ENCODE measurements around the gene GLP2R.

Gene GLP2R

DNA sequence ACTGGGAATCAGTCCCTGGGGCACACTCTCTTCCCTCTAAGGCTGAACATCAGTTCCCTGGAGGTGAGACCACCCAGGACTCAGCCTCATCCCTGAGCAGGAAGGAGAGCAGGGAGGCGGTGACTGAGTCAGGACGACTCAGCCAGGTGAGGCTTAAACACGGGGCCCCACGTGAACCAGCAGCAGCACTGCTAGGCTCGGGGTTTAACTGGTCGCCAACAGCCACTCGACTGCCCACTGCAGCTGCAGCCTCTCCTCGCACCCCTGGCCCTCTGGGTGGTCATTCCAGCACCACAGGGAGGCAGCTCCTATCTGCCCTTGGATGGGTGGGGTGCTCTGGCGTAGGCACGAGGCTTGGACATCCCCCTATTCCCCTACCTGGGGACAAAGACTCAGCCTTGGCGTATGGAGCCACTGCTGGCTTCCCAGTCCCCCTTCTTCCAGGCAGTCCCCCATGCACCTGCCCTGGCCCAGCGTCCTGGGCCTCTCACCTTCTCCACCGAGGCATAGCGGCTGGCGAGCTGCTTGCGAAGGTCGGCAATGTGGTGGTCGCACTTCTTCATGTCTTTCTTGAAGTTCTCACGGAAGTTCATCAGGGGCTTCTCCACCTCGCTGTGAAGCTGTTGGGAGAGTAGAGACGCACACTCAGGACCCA, 100.6 kb downstream of the GLP2R start:
- Histone ChIP-seq H3K27me3 (ENCODE audit: insufficient read depth, low read length) (no peaks in the 10 kb centered on the region), H3K4me1 (ENCODE audit: insufficient read depth, low read length) (no peaks in the 10 kb centered on the region), H3K9ac (ENCODE audit: low read depth, low read length) (no peak overlapping the region), H3K27ac (ENCODE audit: low read depth, low read length) (no peak overlapping the region), H3K4me3 (ENCODE audit: low read length) (no peak overlapping the region), H3K36me3 (ENCODE audit: insufficient read depth, low read length) (no peaks in the 10 kb centered on the region), H3K9me3 (ENCODE audit: insufficient read depth, low read depth, low read length) (no peaks in the 10 kb centered on the region)
- 92% methylated on average over 21 of the region's 21 CpGs for WGBS

DNA sequence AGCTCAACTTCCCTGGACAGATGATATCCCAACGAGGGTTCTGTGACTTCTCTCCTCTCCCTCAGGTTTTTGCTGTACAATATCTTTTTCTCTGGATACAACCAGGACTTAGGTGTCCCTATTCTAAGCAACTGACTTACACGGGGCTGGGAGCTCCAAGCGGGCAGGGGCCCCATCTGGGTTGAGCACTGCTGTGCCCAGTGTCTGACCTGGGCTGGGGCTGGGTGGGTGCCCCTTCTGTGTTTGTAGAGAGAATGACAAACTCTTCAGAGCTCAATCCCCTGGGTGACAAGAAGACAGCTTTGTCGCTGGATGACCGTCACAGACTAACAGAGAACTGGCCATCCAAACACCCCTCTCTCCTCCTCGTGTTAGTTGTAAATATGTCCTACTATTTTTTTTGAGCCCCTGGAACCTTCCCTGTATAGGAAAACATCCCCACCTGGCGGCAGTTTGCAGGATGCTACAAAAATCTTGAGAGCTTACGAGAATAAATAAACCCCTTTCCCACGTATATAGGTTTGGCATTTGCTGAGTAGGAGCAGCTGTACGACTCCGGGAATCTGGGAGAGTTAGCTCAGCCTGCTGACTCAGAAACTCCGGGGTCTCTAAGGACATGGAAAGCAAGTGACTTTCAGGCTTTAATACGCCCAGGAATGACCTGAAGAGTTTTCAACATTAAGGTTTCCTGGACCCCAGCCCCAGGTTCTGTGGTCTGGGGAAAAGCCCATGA, 103.0 kb downstream of the GLP2R start:
- 62% methylated on average over 13 of the region's 13 CpGs for WGBS
- no peak overlapping the region for H3K4me3 ChIP-seq (ENCODE audit: low read length)
- no peaks in the 10 kb centered on the region for H3K4me1 ChIP-seq (ENCODE audit: insufficient read depth, low read length)
- H3K36me3 ChIP-seq (ENCODE audit: insufficient read depth, low read length): no peaks in the 10 kb centered on the region
- H3K27me3 ChIP-seq (ENCODE audit: insufficient read depth, low read length): no peaks in the 10 kb centered on the region
- H3K27ac ChIP-seq (ENCODE audit: low read depth, low read length): no peak overlapping the region
- no peak overlapping the region for H3K9ac ChIP-seq (ENCODE audit: low read depth, low read length)
- no peaks in the 10 kb centered on the region for H3K9me3 ChIP-seq (ENCODE audit: insufficient read depth, low read depth, low read length)

DNA sequence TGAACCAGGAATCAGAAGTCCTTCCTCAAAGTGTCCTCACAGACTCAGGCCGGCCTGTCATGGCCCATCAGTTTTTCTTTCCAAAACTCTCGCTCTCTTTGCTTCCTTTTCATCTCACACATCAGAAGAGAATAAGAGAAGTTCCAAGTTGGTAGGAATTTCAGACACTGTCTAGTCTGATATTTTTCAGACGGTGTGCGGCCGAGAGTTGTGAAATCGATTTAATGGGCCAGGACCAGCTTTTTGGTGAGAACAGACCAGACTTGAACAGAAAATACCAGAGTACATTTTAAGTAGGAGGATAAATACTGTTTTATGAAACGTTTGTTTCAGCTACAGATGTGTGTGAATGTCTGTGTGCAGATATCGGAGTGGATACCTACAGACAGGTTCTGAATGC, 104.1 kb downstream of the GLP2R start:
- no peaks in the 10 kb centered on the region for H3K9me3 ChIP-seq (ENCODE audit: insufficient read depth, low read depth, low read length)
- no peaks in the 10 kb centered on the region for H3K27me3 ChIP-seq (ENCODE audit: insufficient read depth, low read length)
- no peak overlapping the region for H3K9ac ChIP-seq (ENCODE audit: low read depth, low read length)
- H3K36me3 ChIP-seq (ENCODE audit: insufficient read depth, low read length): no peaks in the 10 kb centered on the region
- no peak overlapping the region for H3K27ac ChIP-seq (ENCODE audit: low read depth, low read length)
- H3K4me3 ChIP-seq (ENCODE audit: low read length): no peak overlapping the region
- no peaks in the 10 kb centered on the region for H3K4me1 ChIP-seq (ENCODE audit: insufficient read depth, low read length)
- WGBS: 86% methylated on average over 8 of the region's 8 CpGs

DNA sequence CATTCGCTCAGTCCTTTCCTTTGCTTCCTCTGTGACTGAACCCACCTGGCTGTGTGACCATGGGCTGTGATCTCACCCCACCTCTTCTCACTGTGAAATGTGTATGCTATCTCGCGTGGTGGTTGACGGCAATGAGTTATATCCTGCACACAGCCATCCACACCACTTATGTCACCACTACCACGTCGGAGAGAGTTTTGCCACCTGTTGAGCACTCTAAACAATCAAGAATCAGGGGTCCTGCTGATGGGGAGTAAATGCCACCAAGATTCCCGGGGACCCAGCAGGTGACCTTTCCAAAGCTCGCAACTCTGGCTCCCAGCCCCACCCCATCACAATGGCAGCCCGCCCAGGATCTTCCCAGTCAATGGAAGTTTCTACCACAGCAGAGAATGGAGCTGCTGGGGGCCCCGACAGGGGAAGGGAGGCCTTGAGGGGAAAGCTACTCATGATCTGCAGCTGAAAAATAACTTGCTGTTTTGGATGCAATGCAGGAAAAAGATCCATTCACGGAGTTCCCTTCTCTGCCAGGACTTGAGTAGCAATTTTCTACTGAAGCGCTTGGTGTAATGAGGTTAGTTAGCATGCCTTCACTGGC, 105.5 kb downstream of the GLP2R start:
- Histone ChIP-seq H3K9me3 (ENCODE audit: insufficient read depth, low read depth, low read length) (no peaks in the 10 kb centered on the region), H3K36me3 (ENCODE audit: insufficient read depth, low read length) (no peaks in the 10 kb centered on the region), H3K9ac (ENCODE audit: low read depth, low read length) (no peak overlapping the region), H3K4me3 (ENCODE audit: low read length) (no peak overlapping the region), H3K27ac (ENCODE audit: low read depth, low read length) (no peak overlapping the region), H3K4me1 (ENCODE audit: insufficient read depth, low read length) (no peaks in the 10 kb centered on the region), H3K27me3 (ENCODE audit: insufficient read depth, low read length) (no peaks in the 10 kb centered on the region)
- WGBS: 81% methylated on average over 12 of the region's 12 CpGs

DNA sequence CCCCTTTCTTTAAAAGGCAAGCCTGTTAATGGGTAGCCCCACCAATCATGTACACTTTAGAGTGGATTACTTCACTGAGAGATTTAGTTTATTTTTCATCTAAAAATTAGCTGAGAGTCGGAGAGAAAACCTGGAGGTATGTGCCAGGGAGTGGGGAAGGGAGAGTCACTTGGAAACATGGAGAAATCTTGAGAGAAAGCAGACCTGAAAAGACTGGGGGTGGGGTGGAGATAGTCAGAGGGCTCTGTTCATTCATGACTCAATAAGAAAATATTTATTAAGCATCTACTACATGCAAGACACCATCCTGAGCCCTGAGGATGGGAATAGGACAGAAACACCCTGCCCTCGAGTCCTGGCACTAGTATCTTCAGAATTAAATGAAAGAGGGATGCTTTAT, 106.8 kb downstream of the GLP2R start:
- H3K27me3 ChIP-seq (ENCODE audit: insufficient read depth, low read length): no peaks in the 10 kb centered on the region
- H3K4me3 ChIP-seq (ENCODE audit: low read length): no peak overlapping the region
- H3K36me3 ChIP-seq (ENCODE audit: insufficient read depth, low read length): no peaks in the 10 kb centered on the region
- H3K27ac ChIP-seq (ENCODE audit: low read depth, low read length): no peak overlapping the region
- H3K9ac ChIP-seq (ENCODE audit: low read depth, low read length): no peak overlapping the region
- 95% methylated on average over 2 of the region's 2 CpGs for WGBS
- H3K9me3 ChIP-seq (ENCODE audit: insufficient read depth, low read depth, low read length): no peaks in the 10 kb centered on the region
- no peaks in the 10 kb centered on the region for H3K4me1 ChIP-seq (ENCODE audit: insufficient read depth, low read length)

DNA sequence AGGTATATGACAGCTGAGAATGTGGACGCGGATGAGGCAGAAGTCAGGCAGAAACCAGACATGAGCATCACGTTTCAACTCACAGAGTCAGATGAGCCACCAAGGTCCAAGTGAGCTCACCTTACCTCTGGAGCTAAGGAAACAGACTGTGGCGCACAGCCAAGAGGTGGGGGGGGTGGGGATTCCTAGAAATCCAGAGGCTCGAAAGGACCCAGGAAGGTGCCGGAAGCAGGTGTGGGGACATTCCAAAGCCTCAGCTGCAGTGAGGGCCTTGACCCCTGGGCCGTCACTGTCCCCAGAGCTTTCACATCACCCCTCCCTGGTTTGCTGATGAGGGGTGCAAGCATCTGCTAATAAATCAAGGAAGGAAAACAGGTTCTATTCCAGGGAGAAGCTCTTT, 108.6 kb downstream of the GLP2R start:
- Histone ChIP-seq H3K4me1 (ENCODE audit: insufficient read depth, low read length) (no peaks in the 10 kb centered on the region), H3K9ac (ENCODE audit: low read depth, low read length) (no peak overlapping the region), H3K27me3 (ENCODE audit: insufficient read depth, low read length) (no peaks in the 10 kb centered on the region), H3K36me3 (ENCODE audit: insufficient read depth, low read length) (no peaks in the 10 kb centered on the region), H3K9me3 (ENCODE audit: insufficient read depth, low read depth, low read length) (peaks cover 4% of the 10 kb centered on the region; the same call in 1 of the 2 replicates), H3K27ac (ENCODE audit: low read depth, low read length) (no peak overlapping the region), H3K4me3 (ENCODE audit: low read length) (no peak overlapping the region)
- WGBS: 96% methylated on average over 7 of the region's 7 CpGs

DNA sequence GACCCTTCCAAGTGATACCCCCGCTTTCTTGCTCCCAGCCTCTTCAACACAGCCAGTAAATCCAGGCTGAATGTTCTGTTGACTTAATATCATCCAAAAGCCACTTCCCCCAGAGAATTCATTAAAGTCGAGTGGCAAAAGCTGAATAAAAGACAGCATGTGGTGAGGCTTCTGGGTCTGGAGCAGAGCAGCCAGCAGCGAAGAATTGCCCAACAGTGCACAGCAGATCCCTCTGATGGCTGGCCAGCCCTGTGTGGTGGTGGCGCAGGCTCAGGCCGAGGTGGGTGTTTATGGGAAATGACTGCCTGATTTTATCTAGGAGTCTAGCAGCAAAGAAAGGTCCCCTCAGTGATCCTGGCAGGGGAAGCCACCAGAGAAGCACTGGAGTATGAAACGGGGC, 109.7 kb downstream of the GLP2R start:
- 93% methylated on average over 6 of the region's 6 CpGs for WGBS
- H3K36me3 ChIP-seq (ENCODE audit: insufficient read depth, low read length): no peaks in the 10 kb centered on the region
- no peak overlapping the region for H3K27ac ChIP-seq (ENCODE audit: low read depth, low read length)
- peaks cover 4% of the 10 kb centered on the region; the same call in 1 of the 2 replicates for H3K9me3 ChIP-seq (ENCODE audit: insufficient read depth, low read depth, low read length)
- H3K9ac ChIP-seq (ENCODE audit: low read depth, low read length): no peak overlapping the region
- no peaks in the 10 kb centered on the region for H3K4me1 ChIP-seq (ENCODE audit: insufficient read depth, low read length)
- H3K4me3 ChIP-seq (ENCODE audit: low read length): no peak overlapping the region
- H3K27me3 ChIP-seq (ENCODE audit: insufficient read depth, low read length): no peaks in the 10 kb centered on the region

DNA sequence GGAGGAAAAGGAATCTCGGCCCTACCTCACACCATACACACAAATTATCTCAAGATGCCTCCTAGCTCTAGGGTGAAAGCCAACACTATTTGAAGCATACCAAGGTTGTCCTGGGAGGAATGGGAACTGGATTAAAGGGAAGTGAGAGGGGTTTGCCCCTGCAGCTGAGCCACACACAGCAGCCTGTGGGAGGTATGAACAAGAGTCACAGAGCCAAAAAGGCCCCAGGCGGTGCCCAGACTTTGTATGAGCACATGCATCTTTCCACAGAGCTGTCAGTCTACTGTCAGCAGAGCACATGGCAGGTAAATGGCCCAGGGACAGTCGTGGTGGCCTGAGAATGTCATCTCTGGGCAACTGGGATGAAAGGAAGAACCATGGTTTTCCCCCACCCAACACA, 110.4 kb downstream of the GLP2R start:
- WGBS: 94% methylated on average over 2 of the region's 3 CpGs
- Histone ChIP-seq H3K27me3 (ENCODE audit: insufficient read depth, low read length) (no peaks in the 10 kb centered on the region), H3K4me3 (ENCODE audit: low read length) (no peak overlapping the region), H3K4me1 (ENCODE audit: insufficient read depth, low read length) (no peaks in the 10 kb centered on the region), H3K27ac (ENCODE audit: low read depth, low read length) (no peak overlapping the region), H3K9ac (ENCODE audit: low read depth, low read length) (no peak overlapping the region), H3K36me3 (ENCODE audit: insufficient read depth, low read length) (no peaks in the 10 kb centered on the region), H3K9me3 (ENCODE audit: insufficient read depth, low read depth, low read length) (peaks cover 4% of the 10 kb centered on the region; the same call in 1 of the 2 replicates)

DNA sequence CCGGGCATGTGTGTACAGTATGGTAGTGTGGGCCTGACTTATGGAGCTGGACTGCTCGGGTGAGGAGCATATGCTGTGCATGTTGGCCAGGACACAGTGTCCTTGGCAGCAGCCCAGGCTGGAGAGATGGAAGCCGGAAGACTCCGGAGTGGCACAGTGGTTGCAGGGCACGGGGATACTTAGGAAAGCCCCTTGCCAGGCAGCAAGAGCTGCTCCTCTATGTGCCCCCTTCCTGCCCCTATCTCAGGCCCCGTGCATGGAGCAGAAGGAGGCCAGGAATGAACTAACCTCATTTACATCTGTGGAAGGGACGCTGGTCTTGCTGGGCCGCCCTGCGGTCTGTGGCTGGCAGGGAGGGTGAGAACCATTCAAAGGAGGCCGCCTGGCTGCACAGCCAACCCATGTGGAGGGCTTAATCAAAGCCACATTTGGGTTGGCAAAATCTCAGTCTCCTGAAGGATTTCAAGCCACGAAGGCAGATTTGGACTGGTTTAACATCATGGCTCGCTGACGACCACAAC, 111.6 kb downstream of the GLP2R start:
- Histone ChIP-seq H3K27ac (ENCODE audit: low read depth, low read length) (no peak overlapping the region), H3K9ac (ENCODE audit: low read depth, low read length) (no peak overlapping the region), H3K9me3 (ENCODE audit: insufficient read depth, low read depth, low read length) (peaks cover 4% of the 10 kb centered on the region; the same call in 1 of the 2 replicates), H3K4me3 (ENCODE audit: low read length) (no peak overlapping the region), H3K36me3 (ENCODE audit: insufficient read depth, low read length) (no peaks in the 10 kb centered on the region), H3K4me1 (ENCODE audit: insufficient read depth, low read length) (no peaks in the 10 kb centered on the region), H3K27me3 (ENCODE audit: insufficient read depth, low read length) (no peaks in the 10 kb centered on the region)
- WGBS: 90% methylated on average over 13 of the region's 13 CpGs

DNA sequence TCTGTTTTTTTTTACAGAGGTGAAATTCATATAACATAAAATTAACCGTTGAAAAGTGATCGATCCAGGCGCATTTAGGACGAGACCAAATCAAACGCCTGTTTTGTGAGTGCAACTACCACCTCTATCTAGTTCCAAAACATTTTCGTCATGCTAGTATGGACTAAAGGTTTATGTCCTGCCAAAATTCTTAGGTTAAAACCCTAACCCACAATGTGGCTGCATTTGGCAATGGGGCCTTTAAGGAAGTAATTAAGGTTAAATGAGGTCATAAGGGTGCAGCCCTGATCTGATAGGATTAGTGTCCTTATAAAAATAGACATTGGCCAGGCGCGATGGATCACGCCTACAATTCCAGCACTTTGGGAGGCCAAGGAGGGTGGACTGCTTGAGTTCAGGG, 112.2 kb downstream of the GLP2R start:
- 93% methylated on average over 9 of the region's 9 CpGs for WGBS
- H3K36me3 ChIP-seq (ENCODE audit: insufficient read depth, low read length): no peaks in the 10 kb centered on the region
- no peak overlapping the region for H3K9ac ChIP-seq (ENCODE audit: low read depth, low read length)
- H3K27ac ChIP-seq (ENCODE audit: low read depth, low read length): no peak overlapping the region
- no peaks in the 10 kb centered on the region for H3K4me1 ChIP-seq (ENCODE audit: insufficient read depth, low read length)
- H3K4me3 ChIP-seq (ENCODE audit: low read length): no peak overlapping the region
- no peaks in the 10 kb centered on the region for H3K27me3 ChIP-seq (ENCODE audit: insufficient read depth, low read length)
- peaks cover 4% of the 10 kb centered on the region; the same call in 1 of the 2 replicates for H3K9me3 ChIP-seq (ENCODE audit: insufficient read depth, low read depth, low read length)

DNA sequence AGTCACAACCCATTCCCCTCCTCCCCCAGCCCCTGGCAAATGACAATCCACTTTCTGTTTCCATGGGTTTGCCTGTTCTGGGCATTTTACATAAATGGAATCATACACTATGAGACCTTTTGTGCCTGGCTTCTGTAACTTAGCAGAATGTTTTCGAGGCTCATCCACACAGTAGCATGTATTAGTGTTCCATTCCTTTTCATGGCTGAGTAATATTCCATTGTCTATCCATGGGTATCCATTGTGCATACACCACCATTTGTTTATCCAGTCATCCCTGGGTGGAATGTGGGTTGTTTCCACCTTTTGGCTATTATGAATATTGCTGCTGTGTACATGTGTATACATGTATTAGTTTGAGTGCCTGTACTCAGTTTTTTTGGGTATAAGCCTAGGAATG, 113.0 kb downstream of the GLP2R start:
- no peak overlapping the region for H3K4me3 ChIP-seq (ENCODE audit: low read length)
- H3K36me3 ChIP-seq (ENCODE audit: insufficient read depth, low read length): no peaks in the 10 kb centered on the region
- H3K9me3 ChIP-seq (ENCODE audit: insufficient read depth, low read depth, low read length): peaks cover 4% of the 10 kb centered on the region; the same call in 1 of the 2 replicates
- no peak overlapping the region for H3K27ac ChIP-seq (ENCODE audit: low read depth, low read length)
- WGBS: 94% methylated on average over 1 of the region's 1 CpG
- H3K4me1 ChIP-seq (ENCODE audit: insufficient read depth, low read length): no peaks in the 10 kb centered on the region
- H3K27me3 ChIP-seq (ENCODE audit: insufficient read depth, low read length): no peaks in the 10 kb centered on the region
- no peak overlapping the region for H3K9ac ChIP-seq (ENCODE audit: low read depth, low read length)
